Nephron progenitor cell (in vitro differentiated cells): ENCODE measurements around the gene ZNF273.

Experiments used
- DNase-seq: peaks from one replicate; pipeline ENCODE4 v3.0.0; 2021
- H3K27ac Mint-ChIP-seq: 2 replicates; pipeline ENCODE4 v1.8.0; 2021; ENCODE audit warnings: mild to moderate bottlenecking, moderate library complexity, mixed read lengths
- H3K27me3 Mint-ChIP-seq: 2 replicates; pipeline ENCODE4 v1.8.0; 2021; ENCODE audit warnings: mild to moderate bottlenecking, low read depth, mixed read lengths; ENCODE audit not compliant: poor library complexity
- H3K36me3 Mint-ChIP-seq: 2 replicates; pipeline ENCODE4 v1.8.0; 2021; ENCODE audit warnings: low read depth, mixed read lengths
- H3K4me1 Mint-ChIP-seq: 2 replicates; pipeline ENCODE4 v1.8.0; 2021; ENCODE audit warnings: mixed read lengths
- H3K4me3 Mint-ChIP-seq: 2 replicates; pipeline ENCODE4 v1.8.0; 2021; ENCODE audit warnings: mild to moderate bottlenecking, moderate library complexity, mixed read lengths
- H3K9me3 Mint-ChIP-seq: 2 replicates; pipeline ENCODE4 v1.8.0; 2021; ENCODE audit warnings: mild to moderate bottlenecking, moderate library complexity, mixed read lengths
- CTCF ChIP-seq: fragments of 200-600 bp; sonication (generic); IDR thresholded peaks from 2 replicates; pipeline ENCODE4 v1.5.0; 2021; ENCODE audit warnings: antibody characterized with exemption

The ZNF273 gene

DNA sequence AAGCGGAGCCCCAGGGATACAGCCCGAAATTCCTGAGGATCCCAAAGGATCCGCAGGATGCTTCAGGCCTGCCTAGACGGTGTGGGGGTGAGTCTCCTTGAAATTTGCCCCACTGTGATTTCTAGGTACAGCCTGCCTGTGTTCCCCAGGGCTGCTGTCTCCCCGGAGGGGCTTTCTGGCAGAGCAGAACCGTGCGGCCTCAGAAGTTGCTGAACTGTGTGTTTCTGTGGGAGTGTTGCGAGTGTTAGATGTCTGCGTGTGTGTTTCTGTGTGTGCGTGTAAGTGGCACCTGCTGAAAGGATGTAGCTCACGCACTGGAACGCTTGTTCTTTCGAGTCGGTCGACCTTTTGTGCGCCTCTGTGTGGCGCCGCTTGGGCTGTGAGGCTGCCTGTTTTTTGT is 27.8 kb upstream of the ZNF273 start:
- H3K36me3 Mint-ChIP-seq: no peaks in the 10 kb centered on the region
- H3K4me1 Mint-ChIP-seq: no peaks in the 10 kb centered on the region
- no peak for DNase-seq
- peaks cover 14% of the 10 kb centered on the region for H3K27me3 Mint-ChIP-seq
- no peak overlapping the region for H3K27ac Mint-ChIP-seq
- TF ChIP-seq CTCF: no peak
- H3K9me3 Mint-ChIP-seq: peaks cover 85% of the 10 kb centered on the region
- no peak overlapping the region for H3K4me3 Mint-ChIP-seq

- no peak overlapping the region for H3K27ac Mint-ChIP-seq
Measured at GRCh38 chr7:64875658-64876406, 27.2 kb upstream of the ZNF273 start.

GRCh38 chr7:64876792-64877713 is 26.0 kb upstream of the ZNF273 start:
- Mint-ChIP-seq H3K27me3 (peaks cover 11% of the 10 kb centered on the region), H3K4me3 (peak overlapping the region; percentile 78)
- peak; percentile 69 for DNase-seq

More at GRCh38 chr7:64875658-64876406, 27.2 kb upstream of the ZNF273 start:
- no peaks in the 10 kb centered on the region for H3K4me1 Mint-ChIP-seq
- no peak for DNase-seq
- TF ChIP-seq CTCF: no peak
- no peak overlapping the region for H3K4me3 Mint-ChIP-seq
- no peaks in the 10 kb centered on the region for H3K36me3 Mint-ChIP-seq
- peaks cover 11% of the 10 kb centered on the region for H3K27me3 Mint-ChIP-seq
- H3K9me3 Mint-ChIP-seq: peaks cover 85% of the 10 kb centered on the region

GRCh38 chr7:64877714-64878610 is 25.1 kb upstream of the ZNF273 start:
- Mint-ChIP-seq H3K27me3 (peaks cover 8% of the 10 kb centered on the region), H3K4me3 (peak overlapping the region; percentile 78), H3K9me3 (peaks cover 90% of the 10 kb centered on the region), H3K27ac (no peak overlapping the region), H3K36me3 (no peaks in the 10 kb centered on the region), H3K4me1 (no peaks in the 10 kb centered on the region)
- DNase-seq: no peak
- no peak for TF ChIP-seq CTCF

More at GRCh38 chr7:64876792-64877713, 26.0 kb upstream of the ZNF273 start:
- Mint-ChIP-seq H3K27ac (no peak overlapping the region), H3K9me3 (peaks cover 87% of the 10 kb centered on the region), H3K36me3 (no peaks in the 10 kb centered on the region), H3K4me1 (no peaks in the 10 kb centered on the region)
- TF ChIP-seq CTCF: no peak

DNA sequence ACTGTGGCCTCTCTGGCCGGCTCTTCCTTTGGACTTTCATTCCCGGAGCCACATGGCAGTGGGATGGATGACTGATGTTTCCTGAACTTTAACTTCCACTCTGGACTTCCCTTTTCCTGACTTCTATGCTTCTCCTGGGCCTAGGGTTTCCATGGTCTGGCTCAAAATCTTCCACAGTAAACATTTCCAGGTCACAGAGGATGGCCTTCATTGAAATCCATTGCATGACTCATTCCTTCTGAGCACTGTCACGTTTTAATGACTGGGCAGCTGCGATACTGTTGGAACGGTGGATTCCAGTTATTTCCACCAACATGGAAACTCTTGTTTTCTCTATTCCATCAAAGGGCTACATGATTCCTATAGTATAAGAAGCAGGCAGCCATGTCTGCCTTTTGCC is 24.4 kb upstream of the ZNF273 start:
- no peak overlapping the region for H3K27ac Mint-ChIP-seq
- peaks cover 8% of the 10 kb centered on the region for H3K27me3 Mint-ChIP-seq
- H3K36me3 Mint-ChIP-seq: peaks cover under 1% of the 10 kb centered on the region
- no peak overlapping the region for H3K4me3 Mint-ChIP-seq
- TF ChIP-seq CTCF: no peak
- H3K9me3 Mint-ChIP-seq: peaks cover 90% of the 10 kb centered on the region
- no peak for DNase-seq
- no peaks in the 10 kb centered on the region for H3K4me1 Mint-ChIP-seq
